HG02973 (cell line): ENCODE results near the gene NCOA3.
"Not testable (repeated sequence)": the region's sequence is repeated elsewhere in the genome, so short reads cannot be mapped to it uniquely, and the experiment has no call there.

Experiments
- ATAC-seq: cut with Tn5 transposase; IDR thresholded peaks from one replicate; pipeline ENCODE4 v1.9.1; 2021; ENCODE audit warnings: moderate library complexity; ENCODE audit not compliant: unreplicated experiment

NCOA3 gene

GRCh38 chr20:47534405-47534804 is 32.7 kb downstream of the NCOA3 start:
- no peak for ATAC-seq

- no peak for ATAC-seq
Measured at GRCh38 chr20:47535088-47535487, 33.4 kb downstream of the NCOA3 start.

GRCh38 chr20:47535994-47536393 is 34.3 kb downstream of the NCOA3 start:
- no peak for ATAC-seq

- ATAC-seq = no peak
Measured at GRCh38 chr20:47540443-47541354, 39.0 kb downstream of the NCOA3 start.

GRCh38 chr20:47541355-47541922 is 39.8 kb downstream of the NCOA3 start:
- ATAC-seq = no peak

- ATAC-seq = no peak
Measured at GRCh38 chr20:47543006-47543431, 41.3 kb downstream of the NCOA3 start.

- ATAC-seq = no peak
Measured at GRCh38 chr20:47544240-47544639, 42.6 kb downstream of the NCOA3 start.

GRCh38 chr20:47544852-47545251 is 43.2 kb downstream of the NCOA3 start:
- no peak for ATAC-seq

- ATAC-seq = no peak
Measured at GRCh38 chr20:47545499-47545898, 43.8 kb downstream of the NCOA3 start.

- no peak for ATAC-seq
Measured at GRCh38 chr20:47546184-47547033, 44.7 kb downstream of the NCOA3 start.

GRCh38 chr20:47547034-47547387 is 45.3 kb downstream of the NCOA3 start:
- no peak for ATAC-seq

- ATAC-seq = no peak
Measured at GRCh38 chr20:47549671-47550070, 48.0 kb downstream of the NCOA3 start.

- no peak for ATAC-seq
Measured at GRCh38 chr20:47551222-47551621, 49.5 kb downstream of the NCOA3 start.

GRCh38 chr20:47551841-47552240 is 50.2 kb downstream of the NCOA3 start:
- ATAC-seq = no peak

GRCh38 chr20:47552996-47553395 is 51.3 kb downstream of the NCOA3 start:
- ATAC-seq = no peak

GRCh38 chr20:47553594-47554235 is 52.0 kb downstream of the NCOA3 start:
- ATAC-seq = not testable (repeated sequence)

GRCh38 chr20:47554283-47554682 is 52.6 kb downstream of the NCOA3 start:
- ATAC-seq = not testable (repeated sequence)

GRCh38 chr20:47557218-47557617 is 55.5 kb downstream of the NCOA3 start:
- ATAC-seq = no peak

GRCh38 chr20:47557791-47558190 is 56.1 kb downstream of the NCOA3 start:
- ATAC-seq = no peak

GRCh38 chr20:47558295-47559066 is 56.8 kb downstream of the NCOA3 start:
- no peak for ATAC-seq
